D721Med (cell line): ENCODE measurements around the gene CNEP1R1.
"Not testable (repeated sequence)": the region's sequence is repeated elsewhere in the genome, so short reads cannot be mapped to it uniquely, and the experiment has no call there.

Experiments
- DNase-seq: peaks from one replicate; pipeline ENCODE4 v3.0.0; 2011; ENCODE audit warnings: low spot score; ENCODE audit not compliant: insufficient read length
- FAIRE-seq: peaks from 2 replicates; lab custom pipeline; 2011; peaks lifted over from hg19 to GRCh38; lab: Jason Lieb, UNC
- TF ChIP-seq, protein P1 (sequence below): IDR thresholded peaks from 2 replicates; pipeline ENCODE4 v1.5.1; 2012; ENCODE audit warnings: mild to moderate bottlenecking, control low read depth; ENCODE audit not compliant: insufficient read depth; ENCODE audit errors: missing control alignments

CNEP1R1 gene

DNA sequence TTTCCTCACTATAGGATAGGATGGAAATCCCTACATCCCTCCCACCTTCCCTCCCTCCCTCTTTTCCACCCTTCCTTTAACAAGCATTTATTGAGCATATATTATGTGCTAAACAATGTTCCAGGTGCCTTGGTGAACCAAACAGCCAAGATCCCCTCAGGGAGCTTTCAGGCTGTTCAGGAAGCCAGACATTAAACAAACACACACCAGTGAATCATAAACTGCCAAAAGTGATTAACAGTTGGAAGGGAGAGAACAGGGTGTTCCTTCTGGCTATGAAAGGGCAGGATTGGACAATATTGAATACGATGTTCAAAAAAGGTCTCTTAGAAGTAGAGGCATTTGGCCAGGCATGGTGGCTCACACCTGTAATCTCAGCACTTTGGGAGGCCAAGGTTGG lies 22.8 kb upstream of the CNEP1R1 start:
- DNase-seq (no peak), FAIRE-seq (no peak)
- TF ChIP-seq, protein P1, sequence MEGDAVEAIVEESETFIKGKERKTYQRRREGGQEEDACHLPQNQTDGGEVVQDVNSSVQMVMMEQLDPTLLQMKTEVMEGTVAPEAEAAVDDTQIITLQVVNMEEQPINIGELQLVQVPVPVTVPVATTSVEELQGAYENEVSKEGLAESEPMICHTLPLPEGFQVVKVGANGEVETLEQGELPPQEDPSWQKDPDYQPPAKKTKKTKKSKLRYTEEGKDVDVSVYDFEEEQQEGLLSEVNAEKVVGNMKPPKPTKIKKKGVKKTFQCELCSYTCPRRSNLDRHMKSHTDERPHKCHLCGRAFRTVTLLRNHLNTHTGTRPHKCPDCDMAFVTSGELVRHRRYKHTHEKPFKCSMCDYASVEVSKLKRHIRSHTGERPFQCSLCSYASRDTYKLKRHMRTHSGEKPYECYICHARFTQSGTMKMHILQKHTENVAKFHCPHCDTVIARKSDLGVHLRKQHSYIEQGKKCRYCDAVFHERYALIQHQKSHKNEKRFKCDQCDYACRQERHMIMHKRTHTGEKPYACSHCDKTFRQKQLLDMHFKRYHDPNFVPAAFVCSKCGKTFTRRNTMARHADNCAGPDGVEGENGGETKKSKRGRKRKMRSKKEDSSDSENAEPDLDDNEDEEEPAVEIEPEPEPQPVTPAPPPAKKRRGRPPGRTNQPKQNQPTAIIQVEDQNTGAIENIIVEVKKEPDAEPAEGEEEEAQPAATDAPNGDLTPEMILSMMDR, result no peak

GRCh38 chr16:50004239-50004638 lies 20.8 kb upstream of the CNEP1R1 start:
- no peak for DNase-seq
- FAIRE-seq, result no peak
- TF ChIP-seq, protein P1, result no peak

- FAIRE-seq (no peak), DNase-seq (no peak)
- TF ChIP-seq, protein P1, result no peak
These were observed 18.1 kb upstream of the CNEP1R1 start for GRCh38 chr16:50006964-50007363.

- DNase-seq (no peak), FAIRE-seq (no peak)
- TF ChIP-seq, protein P1, result no peak
These were observed 17.3 kb upstream of the CNEP1R1 start for GRCh38 chr16:50007744-50008143.

DNA sequence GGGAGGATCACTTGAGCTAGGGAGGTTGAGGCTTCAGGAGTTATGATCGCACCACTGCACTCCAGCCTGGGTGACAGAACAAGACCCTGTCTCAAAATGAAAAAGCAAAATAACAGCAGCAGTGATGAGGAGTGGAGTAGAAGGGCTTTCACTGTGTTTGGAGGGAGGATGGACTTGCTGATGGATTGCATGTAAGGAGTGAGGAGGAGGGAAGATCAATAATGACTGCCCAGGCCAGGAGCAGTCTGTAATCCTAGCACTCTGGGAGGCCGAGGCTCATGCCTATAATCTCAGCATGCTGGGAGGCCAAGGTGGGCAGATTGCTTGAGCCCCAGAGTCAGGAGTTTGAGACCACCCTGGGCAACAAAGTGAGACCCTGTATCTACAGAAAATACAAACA lies 14.8 kb upstream of the CNEP1R1 start:
- TF ChIP-seq, protein P1, result no peak
- no peak for FAIRE-seq
- no peak for DNase-seq

DNA sequence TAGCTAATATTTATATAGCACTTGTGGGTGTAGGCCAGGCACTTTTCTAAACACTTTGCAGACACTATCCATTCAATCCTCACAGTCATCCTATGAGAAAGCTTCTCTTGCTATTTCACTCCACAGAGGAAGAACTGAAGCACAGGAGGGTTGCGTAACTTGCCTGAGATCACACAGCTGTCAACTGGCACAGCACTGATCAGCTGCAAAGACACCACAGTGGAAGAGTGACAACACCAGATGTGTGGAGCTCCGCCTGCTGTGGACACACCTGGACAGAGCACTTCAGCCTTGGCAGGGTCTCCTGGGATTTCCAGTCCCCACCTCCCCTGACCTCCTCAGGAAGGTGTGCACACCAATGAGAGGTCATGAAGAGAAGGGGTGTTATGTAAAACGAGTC lies 13.3 kb upstream of the CNEP1R1 start:
- FAIRE-seq (no peak), DNase-seq (no peak)
- TF ChIP-seq, protein P1, result no peak

DNA sequence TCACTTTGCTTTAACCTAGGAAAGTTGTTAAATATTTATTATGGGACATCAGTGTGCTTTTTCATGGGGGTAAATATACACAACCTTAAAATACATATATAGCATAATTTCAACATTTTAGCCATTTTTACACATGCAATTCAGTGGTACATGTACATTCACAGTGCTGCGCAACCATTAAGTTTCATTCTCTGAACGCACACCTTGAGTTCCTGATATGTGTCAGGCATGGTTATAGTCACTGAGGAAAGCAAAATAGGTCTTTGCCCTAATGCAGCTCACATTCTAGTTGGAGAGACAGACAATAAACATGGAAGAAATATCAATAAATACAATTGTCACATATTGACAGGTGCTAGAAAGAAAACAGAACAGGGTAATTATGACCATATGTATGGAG lies 12.8 kb upstream of the CNEP1R1 start:
- FAIRE-seq (no peak), DNase-seq (no peak)
- TF ChIP-seq, protein P1, result no peak

- FAIRE-seq, DNase-seq: not testable (repeated sequence)
These were observed 10.8 kb upstream of the CNEP1R1 start for GRCh38 chr16:50014211-50014610.
